HepG2 (cell line): ENCODE data around the gene RAB11FIP5. TPM values are rescaled to one million over a fixed set of nuclear protein-coding genes. Genes with fewer than 3 reads are reported as not detected.

Experiments
- ATAC-seq: fragments of 200-7000 bp; cut with Tn5 transposase; 3 replicates; pipeline ENCODE4 v1.9.1; 2020; ENCODE audit warnings: mild to moderate bottlenecking, moderate library complexity
- BruUV-seq: library from RNA; stranded (reverse); fragments of 400-500 nt; replicated peaks from 2 replicates; lab custom pipeline; 2021; lab: Mats Ljungman, UMichigan
- CTCF ChIA-PET: fragments of 300-600 bp; formaldehyde crosslinking; extraction: SDS; loops from one replicate; lab custom pipeline; 2021; ENCODE audit warnings: low total read pairs, inconsistent platforms, low intra/inter-chr PET ratio; lab: Yijun Ruan, JAX
- POLR2A ChIA-PET: fragments of 350-600 bp; sonication (Branson Sonifier 250); formaldehyde crosslinking; loops from one replicate; lab custom pipeline; 2020; ENCODE audit warnings: antibody characterized with exemption, inconsistent platforms; lab: Yijun Ruan, JAX
- DNase-seq: peaks from one replicate; pipeline ENCODE4 v3.0.0-alpha.2; 2015; ENCODE audit warnings: low spot score
- FAIRE-seq: peaks from 3 replicates; lab custom pipeline; 2011; peaks lifted over from hg19 to GRCh38; lab: Jason Lieb, UNC
- H2AFZ ChIP-seq: one replicate; pipeline ENCODE4 v1.6.1; 2011; ENCODE audit warnings: low read length, inconsistent platforms
- H3K27ac ChIP-seq: fragments of 300-600 bp; 3 replicates; pipeline ENCODE4 v1.8.0; 2011; ENCODE audit warnings: mixed run types, mild to moderate bottlenecking, mixed read lengths, low read length, inconsistent platforms; ENCODE audit not compliant: insufficient read depth; ENCODE audit errors: extremely low read length
- H3K27me3 ChIP-seq, 2 experiments: fragments of 200-600 bp in 1 of 2; 2 replicates in 1 of 2; 3 replicates in 1 of 2; pipeline versions ENCODE4 v1.6.0 to v1.8.0; 2011; ENCODE audit warnings: low read length in 2 of 2, mild to moderate bottlenecking in 2 of 2, moderate library complexity in 2 of 2, inconsistent platforms in 1 of 2; ENCODE audit not compliant: insufficient read depth in 2 of 2, control insufficient read depth in 1 of 2
- H3K36me3 ChIP-seq, 2 experiments: fragments of 200-600 bp in 1 of 2; replicated peaks in 1 of 2; 2 replicates in 1 of 2; 3 replicates in 1 of 2; pipeline versions ENCODE4 v1.5.1 to v1.8.0; 2011; ENCODE audit warnings: low read length in 2 of 2, inconsistent platforms in 1 of 2; ENCODE audit not compliant: insufficient read depth in 2 of 2, control insufficient read depth in 1 of 2
- H3K4me1 ChIP-seq: 2 replicates; pipeline ENCODE4 v1.5.1; 2012; ENCODE audit warnings: low read length, inconsistent platforms; ENCODE audit not compliant: insufficient read depth
- H3K4me2 ChIP-seq: 2 replicates; pipeline ENCODE4 v1.6.0; 2011; ENCODE audit warnings: low read depth, low read length, inconsistent platforms
- H3K4me3 ChIP-seq, 3 experiments: fragments of 200-600 bp in 1 of 3; sonication (generic), shearing (Covaris generic) in 1 of 3; replicated peaks in 1 of 3; 2 replicates each; pipeline ENCODE4 v1.5.1; 2011 to 2016; ENCODE audit warnings: low read length in 3 of 3, inconsistent platforms in 2 of 3, low read depth in 2 of 3, mild to moderate bottlenecking in 2 of 3, control low read depth in 1 of 3, mixed read lengths in 1 of 3; ENCODE audit not compliant: insufficient read depth in 1 of 3
- H3K79me2 ChIP-seq: one replicate; pipeline ENCODE4 v1.6.1; 2011; ENCODE audit warnings: low read length, inconsistent platforms; ENCODE audit not compliant: insufficient read depth
- H3K9ac ChIP-seq: 2 replicates; pipeline ENCODE4 v1.6.0; 2011; ENCODE audit warnings: mild to moderate bottlenecking, low read depth, low read length, inconsistent platforms; ENCODE audit not compliant: insufficient read depth
- H3K9me3 ChIP-seq: 2 replicates; pipeline ENCODE4 v1.5.1; 2012; ENCODE audit warnings: mild to moderate bottlenecking, low read length
- H4K20me1 ChIP-seq: 2 replicates; pipeline ENCODE4 v1.6.0; 2011; ENCODE audit warnings: inconsistent platforms, mild to moderate bottlenecking, low read length, moderate library complexity; ENCODE audit not compliant: insufficient read depth
- ETV5 ChIP-seq: IDR thresholded peaks from 2 replicates; pipeline ENCODE4 v1.6.1; 2018; ENCODE audit warnings: missing biosample characterization, missing genetic modification reagents, inconsistent platforms, borderline replicate concordance
- REL ChIP-seq: sonication (generic); formaldehyde crosslinking; conservative IDR thresholded peaks from 2 replicates; pipeline ENCODE4 v1.8.0; 2022; ENCODE audit warnings: mild to moderate bottlenecking, missing genetic modification reagents, moderate library complexity
- ZNF350 ChIP-seq: sonication (generic); formaldehyde crosslinking; IDR thresholded peaks from 2 replicates; pipeline ENCODE4 v1.4.0; 2020; ENCODE audit warnings: mild to moderate bottlenecking, low read depth, missing genetic modification reagents, borderline replicate concordance
- ZNF674 ChIP-seq: sonication (generic); formaldehyde crosslinking; IDR thresholded peaks from 2 replicates; pipeline ENCODE4 v1.5.0; 2020; ENCODE audit warnings: low read depth, mild to moderate bottlenecking, missing genetic modification reagents
- WGBS: methylation state at CpG from one replicate; pipeline ENCODE4 v1.1.6; 2017; ENCODE audit warnings: low lambda C conversion rate; 5-methylcytosine and 5-hydroxymethylcytosine counted together
- in situ Hi-C: cut with HindIII; loops from 2 replicates; pipeline ENCODE4 v1.10.0; 2017; ENCODE audit warnings: low pct_unique_long_range_greater_than_20kb; ENCODE audit not compliant: extremely low pct_ligation_motif_present
- intact Hi-C: fragments of 100-400 bp; cut with micrococcal nuclease; formaldehyde crosslinking; loops from one replicate; pipeline ENCODE4 v1.10.0; 2022; ENCODE audit not compliant: unreplicated experiment
- polyA plus RNA-seq, 8 experiments: library from polyadenylated mRNA; depleted of rRNA in 3 of 8; stranded (reverse) in 7 of 8; unstranded in 1 of 8; fragments of >200 nt; fragmentation: Illumina TruSeq in 4 of 8; extraction: Trizol in 4 of 8; gene quantifications; 2 replicates each; pipeline versions ENCODE4 v1.2.1 to v1.2.3, GENCODE V29; 2011 to 2016; ENCODE audit warnings: low read depth in 4 of 8, missing spikeins in 1 of 8, mixed read lengths in 1 of 8; ENCODE audit not compliant: insufficient read depth in 1 of 8
- total RNA-seq, 5 experiments: library from RNA; depleted of rRNA; stranded (reverse); fragments of >200 nt; fragmentation: Illumina TruSeq; extraction: Trizol; gene quantifications; 2 replicates each; pipeline ENCODE4 v1.2.3, GENCODE V29; 2016; ENCODE audit warnings: low read depth in 1 of 5
- TF ChIP-seq, protein P1 (sequence below), 2 experiments: fragments of 450-650 bp in 1 of 2; sonication (generic) in 1 of 2; formaldehyde crosslinking; IDR thresholded peaks; 2 replicates each; pipeline versions ENCODE4 v1.5.0 to v1.8.0; 2020 to 2022; ENCODE audit warnings: mild to moderate bottlenecking in 1 of 2, missing genetic modification reagents in 1 of 2
- TF ChIP-seq, protein P2 (sequence below): sonication (generic); formaldehyde crosslinking; IDR thresholded peaks from 2 replicates; pipeline ENCODE4 v1.5.1; 2020; ENCODE audit warnings: missing genetic modification reagents, mild to moderate bottlenecking, borderline replicate concordance
- TF ChIP-seq, protein P3 (sequence below): sonication (generic); formaldehyde crosslinking; IDR thresholded peaks from 2 replicates; pipeline ENCODE4 v1.5.0; 2020; ENCODE audit warnings: missing genetic modification reagents, mild to moderate bottlenecking, borderline replicate concordance
- TF ChIP-seq, protein P4 (sequence below), 2 experiments: fragments of 450-650 bp in 1 of 2; sonication (generic) in 1 of 2; formaldehyde crosslinking in 1 of 2; IDR thresholded peaks; 2 replicates each; pipeline versions ENCODE4 v1.6.1 to v1.8.0; 2016 to 2022; ENCODE audit warnings: antibody characterized with exemption in 1 of 2, mild to moderate bottlenecking in 1 of 2, missing genetic modification reagents in 1 of 2

The RAB11FIP5 gene
- total and polyA plus RNA-seq, 2 of the 13 experiments (the other 11 are each of a cell fraction or from before 2014, with no cell fraction given): 9.4 to 22.9 TPM

DNA sequence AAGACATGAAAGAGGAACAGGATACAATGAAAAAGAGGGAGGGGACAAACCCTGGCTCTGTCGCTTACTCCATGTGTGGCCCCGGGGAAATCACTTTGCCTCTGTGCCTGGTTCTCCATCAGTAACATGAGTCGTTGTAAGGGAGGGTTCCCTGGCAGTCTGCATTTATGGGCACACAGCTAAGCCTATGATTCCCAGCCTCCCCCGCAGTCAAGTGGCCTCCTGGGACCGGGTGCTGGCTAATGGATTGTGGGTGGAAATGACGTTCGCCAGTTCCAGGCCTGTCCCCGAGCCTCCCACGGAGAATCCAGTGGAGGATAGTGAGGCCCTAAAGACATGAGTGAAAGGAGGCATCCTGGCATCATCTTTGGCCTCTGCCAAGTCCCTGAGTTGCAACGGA is 83.9 kb downstream of the RAB11FIP5 start:
- POLR2A ChIA-PET: no interaction called here
- Histone ChIP-seq H4K20me1 (no peaks in the 10 kb centered on the region), H3K9ac (no peak overlapping the region), H3K79me2 (peaks cover 5% of the 10 kb centered on the region), H3K4me2 (no peak overlapping the region), H3K36me3 (peaks cover 5 to 15% of the 10 kb centered on the region in 2 experiments; a peak in 3 of 5 replicates), H3K4me3 (no peak overlapping the region), H2AFZ (no peak overlapping the region), H3K4me1 (peaks cover 42% of the 10 kb centered on the region), H3K27ac (no peak overlapping the region), H3K27me3 (no peaks in the 10 kb centered on the region), H3K9me3 (no peaks in the 10 kb centered on the region)
- FAIRE-seq (no peak), ATAC-seq (no peak), DNase-seq (no peak)
- in situ Hi-C loops: no loop called here
- no TSS peak for BruUV-seq
- intact Hi-C loops: no loop called here
- over 99% methylated on average over 10 of the region's 10 CpGs for WGBS
- CTCF ChIA-PET: no interaction called here
- TF ChIP-seq ZNF350 (CRISPR knock-in tag) (no peak), REL (CRISPR knock-in tag) (no peak), ETV5 (no peak), ZNF674 (CRISPR knock-in tag) (no peak)
- TF ChIP-seq, protein P1, sequence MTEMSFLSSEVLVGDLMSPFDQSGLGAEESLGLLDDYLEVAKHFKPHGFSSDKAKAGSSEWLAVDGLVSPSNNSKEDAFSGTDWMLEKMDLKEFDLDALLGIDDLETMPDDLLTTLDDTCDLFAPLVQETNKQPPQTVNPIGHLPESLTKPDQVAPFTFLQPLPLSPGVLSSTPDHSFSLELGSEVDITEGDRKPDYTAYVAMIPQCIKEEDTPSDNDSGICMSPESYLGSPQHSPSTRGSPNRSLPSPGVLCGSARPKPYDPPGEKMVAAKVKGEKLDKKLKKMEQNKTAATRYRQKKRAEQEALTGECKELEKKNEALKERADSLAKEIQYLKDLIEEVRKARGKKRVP (CRISPR knock-in tag; IDR thresholded peaks at IDR 0.05): no peak
- TF ChIP-seq, protein P2, sequence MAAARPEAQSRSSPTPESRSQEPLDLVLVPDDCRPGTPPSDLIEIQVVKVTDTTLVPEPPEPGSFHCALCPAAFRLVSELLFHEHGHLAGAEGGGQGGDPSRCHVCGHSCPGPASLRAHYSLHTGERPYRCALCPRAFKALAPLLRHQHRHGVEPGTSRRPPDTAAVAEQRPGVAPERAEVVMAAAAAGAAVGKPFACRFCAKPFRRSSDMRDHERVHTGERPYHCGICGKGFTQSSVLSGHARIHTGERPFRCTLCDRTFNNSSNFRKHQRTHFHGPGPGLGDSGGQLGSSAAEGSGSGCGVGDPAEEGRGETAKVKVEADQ (CRISPR knock-in tag): no peak
- TF ChIP-seq, protein P3, sequence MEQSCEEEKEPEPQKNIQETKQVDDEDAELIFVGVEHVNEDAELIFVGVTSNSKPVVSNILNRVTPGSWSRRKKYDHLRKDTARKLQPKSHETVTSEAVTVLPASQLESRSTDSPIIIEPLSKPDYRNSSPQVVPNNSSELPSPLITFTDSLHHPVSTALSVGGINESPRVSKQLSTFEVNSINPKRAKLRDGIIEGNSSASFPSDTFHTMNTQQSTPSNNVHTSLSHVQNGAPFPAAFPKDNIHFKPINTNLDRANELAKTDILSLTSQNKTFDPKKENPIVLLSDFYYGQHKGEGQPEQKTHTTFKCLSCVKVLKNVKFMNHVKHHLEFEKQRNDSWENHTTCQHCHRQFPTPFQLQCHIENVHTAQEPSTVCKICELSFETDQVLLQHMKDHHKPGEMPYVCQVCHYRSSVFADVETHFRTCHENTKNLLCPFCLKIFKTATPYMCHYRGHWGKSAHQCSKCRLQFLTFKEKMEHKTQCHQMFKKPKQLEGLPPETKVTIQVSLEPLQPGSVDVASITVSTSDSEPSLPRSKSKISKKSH (CRISPR knock-in tag): no peak
- TF ChIP-seq, protein P4, sequence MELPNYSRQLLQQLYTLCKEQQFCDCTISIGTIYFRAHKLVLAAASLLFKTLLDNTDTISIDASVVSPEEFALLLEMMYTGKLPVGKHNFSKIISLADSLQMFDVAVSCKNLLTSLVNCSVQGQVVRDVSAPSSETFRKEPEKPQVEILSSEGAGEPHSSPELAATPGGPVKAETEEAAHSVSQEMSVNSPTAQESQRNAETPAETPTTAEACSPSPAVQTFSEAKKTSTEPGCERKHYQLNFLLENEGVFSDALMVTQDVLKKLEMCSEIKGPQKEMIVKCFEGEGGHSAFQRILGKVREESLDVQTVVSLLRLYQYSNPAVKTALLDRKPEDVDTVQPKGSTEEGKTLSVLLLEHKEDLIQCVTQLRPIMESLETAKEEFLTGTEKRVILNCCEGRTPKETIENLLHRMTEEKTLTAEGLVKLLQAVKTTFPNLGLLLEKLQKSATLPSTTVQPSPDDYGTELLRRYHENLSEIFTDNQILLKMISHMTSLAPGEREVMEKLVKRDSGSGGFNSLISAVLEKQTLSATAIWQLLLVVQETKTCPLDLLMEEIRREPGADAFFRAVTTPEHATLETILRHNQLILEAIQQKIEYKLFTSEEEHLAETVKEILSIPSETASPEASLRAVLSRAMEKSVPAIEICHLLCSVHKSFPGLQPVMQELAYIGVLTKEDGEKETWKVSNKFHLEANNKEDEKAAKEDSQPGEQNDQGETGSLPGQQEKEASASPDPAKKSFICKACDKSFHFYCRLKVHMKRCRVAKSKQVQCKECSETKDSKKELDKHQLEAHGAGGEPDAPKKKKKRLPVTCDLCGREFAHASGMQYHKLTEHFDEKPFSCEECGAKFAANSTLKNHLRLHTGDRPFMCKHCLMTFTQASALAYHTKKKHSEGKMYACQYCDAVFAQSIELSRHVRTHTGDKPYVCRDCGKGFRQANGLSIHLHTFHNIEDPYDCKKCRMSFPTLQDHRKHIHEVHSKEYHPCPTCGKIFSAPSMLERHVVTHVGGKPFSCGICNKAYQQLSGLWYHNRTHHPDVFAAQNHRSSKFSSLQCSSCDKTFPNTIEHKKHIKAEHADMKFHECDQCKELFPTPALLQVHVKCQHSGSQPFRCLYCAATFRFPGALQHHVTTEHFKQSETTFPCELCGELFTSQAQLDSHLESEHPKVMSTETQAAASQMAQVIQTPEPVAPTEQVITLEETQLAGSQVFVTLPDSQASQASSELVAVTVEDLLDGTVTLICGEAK (IDR thresholded peaks at IDR 0.05): no peak
- TF ChIP-seq, protein P4 (CRISPR knock-in tag; IDR thresholded peaks at IDR 0.05): no peak
